CD14-positive monocyte (primary cell): Measurements from ENCODE around the gene PEX10. TPM values are rescaled to one million over a fixed set of nuclear protein-coding genes. Genes with fewer than 3 reads are reported as not detected.

Experiments used
- DNase-seq, 3 donors: peaks; one replicate each; pipeline ENCODE4 v3.0.0-alpha.2; 2011 to 2022
- H2AFZ ChIP-seq: 2 replicates; pipeline ENCODE4 v1.6.0; 2012; ENCODE audit warnings: mild to moderate bottlenecking, low read depth, low read length, inconsistent platforms; ENCODE audit not compliant: insufficient read depth, poor library complexity, severe bottlenecking
- H3K27ac ChIP-seq, 2 donors: 1 replicate in 1 of 2; 2 replicates in 1 of 2; pipeline ENCODE4 v1.5.1; 2012 to 2013; ENCODE audit warnings: low read length in 2 of 2, control low read depth in 1 of 2, inconsistent platforms in 1 of 2, low read depth in 1 of 2, mild to moderate bottlenecking in 1 of 2
- H3K27me3 ChIP-seq, 2 donors: one replicate each; pipeline versions ENCODE4 v1.6.0 to v1.6.1; 2011 to 2013; ENCODE audit warnings: low read length in 2 of 2; ENCODE audit not compliant: control insufficient read depth in 2 of 2, insufficient read depth in 2 of 2
- H3K36me3 ChIP-seq, 2 donors: replicated peaks in 1 of 2; 1 replicate in 1 of 2; 2 replicates in 1 of 2; pipeline versions ENCODE4 v1.5.1 to v1.6.1; 2012 to 2013; ENCODE audit warnings: low read length in 2 of 2, control low read depth in 1 of 2, inconsistent platforms in 1 of 2, mild to moderate bottlenecking in 1 of 2; ENCODE audit not compliant: insufficient read depth in 2 of 2, control insufficient read depth in 1 of 2
- H3K4me1 ChIP-seq, 2 donors: 1 replicate in 1 of 2; 2 replicates in 1 of 2; pipeline versions ENCODE4 v1.5.1 to v1.6.1; 2012 to 2013; ENCODE audit warnings: low read length in 2 of 2, control low read depth in 1 of 2, inconsistent platforms in 1 of 2, mild to moderate bottlenecking in 1 of 2, moderate library complexity in 1 of 2; ENCODE audit not compliant: insufficient read depth in 2 of 2, control insufficient read depth in 1 of 2
- H3K4me2 ChIP-seq: replicated peaks from 2 replicates; pipeline ENCODE3; 2012; ENCODE audit warnings: low read length, moderate library complexity, mild to moderate bottlenecking; ENCODE audit not compliant: poor library complexity, severe bottlenecking; ENCODE audit errors: extremely low read depth
- H3K4me3 ChIP-seq, 3 experiments: fragments of 200-600 bp in 1 of 3; sonication (generic) in 1 of 3; replicated peaks in 1 of 3; 1 replicate in 2 of 3; 2 replicates in 1 of 3; pipeline ENCODE4 v1.5.1; 2011 to 2013; ENCODE audit warnings: low read length in 3 of 3, mild to moderate bottlenecking in 3 of 3, control low read depth in 2 of 3, low read depth in 2 of 3, inconsistent platforms in 1 of 3, moderate library complexity in 1 of 3
- H3K79me2 ChIP-seq: 2 replicates; pipeline ENCODE4 v1.6.0; 2012; ENCODE audit warnings: mild to moderate bottlenecking, control low read depth, inconsistent platforms, low read length, moderate library complexity; ENCODE audit not compliant: insufficient read depth
- H3K9ac ChIP-seq: 2 replicates; pipeline ENCODE4 v1.6.0; 2017; ENCODE audit warnings: low read length, mild to moderate bottlenecking; ENCODE audit not compliant: insufficient read depth, poor library complexity, severe bottlenecking
- H3K9me3 ChIP-seq, 2 donors: replicated peaks in 1 of 2; 1 replicate in 1 of 2; 2 replicates in 1 of 2; pipeline versions ENCODE4 v1.5.1 to v1.6.1; 2012 to 2013; ENCODE audit warnings: low read length in 2 of 2, control low read depth in 1 of 2; ENCODE audit not compliant: control insufficient read depth in 1 of 2, insufficient read depth in 1 of 2
- H4K20me1 ChIP-seq: 2 replicates; pipeline ENCODE4 v1.6.0; 2012; ENCODE audit warnings: mild to moderate bottlenecking, low read length, control low read depth, moderate library complexity; ENCODE audit not compliant: insufficient read depth
- H3K27ac Mint-ChIP-seq, 7 donors: one replicate each; pipeline ENCODE4 v1.8.0; 2020; ENCODE audit warnings: mild to moderate bottlenecking in 7 of 7, mixed read lengths in 7 of 7, moderate library complexity in 6 of 7, inconsistent platforms in 2 of 7
- H3K27me3 Mint-ChIP-seq, 3 donors: one replicate each; pipeline ENCODE4 v1.8.0; 2021 to 2022; ENCODE audit warnings: low read depth in 3 of 3, mild to moderate bottlenecking in 3 of 3, mixed read lengths in 3 of 3, moderate library complexity in 3 of 3, inconsistent platforms in 1 of 3
- H3K36me3 Mint-ChIP-seq, 2 donors: one replicate each; pipeline ENCODE4 v1.8.0; 2020; ENCODE audit warnings: mixed read lengths in 2 of 2, inconsistent platforms in 1 of 2, mild to moderate bottlenecking in 1 of 2
- H3K4me1 Mint-ChIP-seq: one replicate; pipeline ENCODE4 v1.8.0; 2020; ENCODE audit warnings: mild to moderate bottlenecking, mixed read lengths
- H3K4me3 Mint-ChIP-seq, 2 donors: one replicate each; pipeline ENCODE4 v1.8.0; 2020; ENCODE audit warnings: mild to moderate bottlenecking in 2 of 2, mixed read lengths in 2 of 2, moderate library complexity in 1 of 2
- H3K9me3 Mint-ChIP-seq, 7 donors: one replicate each; pipeline ENCODE4 v1.8.0; 2020 to 2022; ENCODE audit warnings: mixed read lengths in 7 of 7, mild to moderate bottlenecking in 6 of 7, moderate library complexity in 6 of 7, inconsistent platforms in 2 of 7
- WGBS: methylation state at CpG from one replicate; pipeline ENCODE4 v1.1.5; 2013; ENCODE audit warnings: missing lambda C conversion rate; ENCODE audit not compliant: insufficient coverage; 5-methylcytosine and 5-hydroxymethylcytosine counted together
- intact Hi-C, 2 donors: fragments of 100-400 bp; cut with micrococcal nuclease; formaldehyde crosslinking; loops; one replicate each; pipeline versions ENCODE4 v1.15.0 to v1.15.1; 2023
- polyA plus RNA-seq, 3 donors: library from polyadenylated mRNA; depleted of rRNA in 1 of 3; unstranded in 2 of 3; stranded (reverse) in 1 of 3; fragments of 300-500 nt in 2 of 3; fragments of >200 nt in 1 of 3; fragmentation: Illumina TruSeq in 2 of 3; gene quantifications; 1 replicate in 2 of 3; 2 replicates in 1 of 3; pipeline ENCODE4 v1.2.3, GENCODE V29; 2012 to 2021
- TF ChIP-seq, protein P1 (sequence below): fragments of 200-600 bp; IDR thresholded peaks from one replicate; pipeline ENCODE4 v1.8.0; 2022; ENCODE audit warnings: antibody characterized with exemption, mild to moderate bottlenecking

PEX10 gene
- polyA plus RNA-seq, 3 donors: 7.0 to 10.5 (median 8.2) TPM

DNA sequence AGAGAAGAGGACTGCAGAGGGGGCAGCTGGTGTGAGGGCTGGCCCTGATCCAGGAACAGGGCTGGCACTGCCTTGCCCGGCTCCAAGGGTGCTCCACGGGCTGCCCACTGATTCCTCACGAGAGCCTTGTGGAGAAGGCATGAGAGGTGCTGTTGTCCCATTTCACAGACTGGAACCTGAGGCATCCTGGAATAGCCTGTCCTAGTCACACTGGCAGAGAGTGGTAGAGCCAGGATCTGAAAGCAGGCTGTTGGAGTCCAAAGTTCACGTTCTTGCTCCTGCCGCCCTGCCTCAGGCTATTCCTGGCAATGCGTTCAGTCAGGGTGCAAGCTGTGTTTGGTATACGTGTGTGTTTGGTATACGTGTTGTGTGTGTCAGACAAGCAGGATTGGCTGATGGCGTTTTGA is 18.9 kb downstream of the PEX10 start:
- Histone ChIP-seq H4K20me1 (peaks cover 58% of the 10 kb centered on the region), H3K4me2 (no peak overlapping the region), H3K4me1 (peaks cover 14 to 26% of the 10 kb centered on the region in 2 donors), H3K27ac (peak overlapping the region in 1 of 2 donors; percentile 79), H3K36me3 (peaks cover 39 to 56% of the 10 kb centered on the region in 2 donors), H2AFZ (no peak overlapping the region), H3K27me3 (no peaks in the 10 kb centered on the region), H3K9ac (no peak overlapping the region), H3K4me3 (no peak overlapping the region), H3K9me3 (no peaks in the 10 kb centered on the region), H3K79me2 (peaks cover 48% of the 10 kb centered on the region)
- peaks cover 0 to 2% (median 0%) of the 10 kb centered on the region in 3 donors for H3K27me3 Mint-ChIP-seq
- intact Hi-C loops: loop anchor here (5.0 kb wide), 4 partner anchors 129 to 194 kb away; partner anchors contain the start of genes PANK4 (in 1 of the 2) and PRXL2B (in 1 of the 2)
- peak overlapping the region in 5 of 7 donors; percentile 42 to 89 (median 81) for H3K27ac Mint-ChIP-seq
- H3K9me3 Mint-ChIP-seq: no peaks in the 10 kb centered on the region
- DNase-seq: no peak
- 95% methylated on average over 8 of the region's 9 CpGs for WGBS
- peaks cover 49 to 58% of the 10 kb centered on the region in 2 donors for H3K36me3 Mint-ChIP-seq
- H3K4me3 Mint-ChIP-seq: no peak overlapping the region
- peaks cover 30% of the 10 kb centered on the region for H3K4me1 Mint-ChIP-seq
- TF ChIP-seq, protein P1, sequence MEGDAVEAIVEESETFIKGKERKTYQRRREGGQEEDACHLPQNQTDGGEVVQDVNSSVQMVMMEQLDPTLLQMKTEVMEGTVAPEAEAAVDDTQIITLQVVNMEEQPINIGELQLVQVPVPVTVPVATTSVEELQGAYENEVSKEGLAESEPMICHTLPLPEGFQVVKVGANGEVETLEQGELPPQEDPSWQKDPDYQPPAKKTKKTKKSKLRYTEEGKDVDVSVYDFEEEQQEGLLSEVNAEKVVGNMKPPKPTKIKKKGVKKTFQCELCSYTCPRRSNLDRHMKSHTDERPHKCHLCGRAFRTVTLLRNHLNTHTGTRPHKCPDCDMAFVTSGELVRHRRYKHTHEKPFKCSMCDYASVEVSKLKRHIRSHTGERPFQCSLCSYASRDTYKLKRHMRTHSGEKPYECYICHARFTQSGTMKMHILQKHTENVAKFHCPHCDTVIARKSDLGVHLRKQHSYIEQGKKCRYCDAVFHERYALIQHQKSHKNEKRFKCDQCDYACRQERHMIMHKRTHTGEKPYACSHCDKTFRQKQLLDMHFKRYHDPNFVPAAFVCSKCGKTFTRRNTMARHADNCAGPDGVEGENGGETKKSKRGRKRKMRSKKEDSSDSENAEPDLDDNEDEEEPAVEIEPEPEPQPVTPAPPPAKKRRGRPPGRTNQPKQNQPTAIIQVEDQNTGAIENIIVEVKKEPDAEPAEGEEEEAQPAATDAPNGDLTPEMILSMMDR: no peak

DNA sequence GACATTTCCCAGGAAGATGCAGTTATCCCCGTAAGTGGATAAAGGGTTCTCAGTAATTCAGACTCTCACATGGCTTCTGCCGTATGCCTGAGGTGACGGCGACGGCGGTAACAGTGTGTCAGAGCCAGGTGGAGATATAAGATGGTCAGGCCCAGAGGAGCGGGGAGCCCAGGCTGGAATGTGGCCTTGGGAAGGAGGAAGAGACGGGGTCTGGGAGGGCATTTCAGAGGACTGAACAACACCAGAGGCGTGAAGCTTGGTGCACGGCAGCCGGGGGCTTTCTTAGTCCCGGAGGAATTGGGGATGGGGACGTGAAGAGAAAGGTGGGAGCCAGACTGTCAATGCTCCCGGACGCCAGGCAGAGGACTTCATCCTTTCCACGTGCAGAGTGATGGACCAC is 19.7 kb downstream of the PEX10 start:
- Histone ChIP-seq H3K9me3 (no peaks in the 10 kb centered on the region), H3K4me1 (peaks cover 14 to 26% of the 10 kb centered on the region in 2 donors), H3K36me3 (peaks cover 35 to 48% of the 10 kb centered on the region in 2 donors), H2AFZ (no peak overlapping the region), H3K27me3 (no peaks in the 10 kb centered on the region), H4K20me1 (peaks cover 51% of the 10 kb centered on the region), H3K9ac (peak overlapping the region; percentile 87), H3K4me3 (peak overlapping the region; percentile 50 to 94 (median 78)), H3K79me2 (peaks cover 47% of the 10 kb centered on the region), H3K4me2 (peak overlapping the region; percentile 99), H3K27ac (peak overlapping the region in 1 of 2 donors; percentile 79)
- intact Hi-C loops: loop anchor here (5.0 kb wide), 4 partner anchors 130 to 195 kb away; partner anchors contain the start of genes PANK4 (in 1 of the 2) and PRXL2B (in 1 of the 2)
- 83% methylated on average over 16 of the region's 16 CpGs for WGBS
- DNase-seq: no peak
- TF ChIP-seq, protein P1: no peak
- Mint-ChIP-seq H3K36me3 (peaks cover 42 to 50% of the 10 kb centered on the region in 2 donors), H3K9me3 (no peaks in the 10 kb centered on the region), H3K27me3 (peaks cover 0 to 2% (median 0%) of the 10 kb centered on the region in 3 donors), H3K4me3 (peak overlapping the region; percentile 81 to 90), H3K27ac (peak overlapping the region; percentile 57 to 89 (median 85)), H3K4me1 (peaks cover 30% of the 10 kb centered on the region)
